ENCODE data around the gene ARHGEF9.

ARHGEF9 gene

GRCh38 chrX:63635750-63636149, 149.3 kb downstream of the ARHGEF9 start (continued):
- TF ChIP-seq ZFP3 (CRISPR knock-in tag; IDR thresholded peaks at IDR 0.05) (no peak), CSDC2 (CRISPR knock-in tag; IDR thresholded peaks at IDR 0.05) (no peak), GLIS3 (CRISPR knock-in tag; IDR thresholded peaks at IDR 0.05) (no peak), ZNF565 (CRISPR knock-in tag; conservative IDR thresholded peaks at IDR 0.05; ENCODE audit: low read depth) (no peak)
- TF ChIP-seq, protein P1, sequence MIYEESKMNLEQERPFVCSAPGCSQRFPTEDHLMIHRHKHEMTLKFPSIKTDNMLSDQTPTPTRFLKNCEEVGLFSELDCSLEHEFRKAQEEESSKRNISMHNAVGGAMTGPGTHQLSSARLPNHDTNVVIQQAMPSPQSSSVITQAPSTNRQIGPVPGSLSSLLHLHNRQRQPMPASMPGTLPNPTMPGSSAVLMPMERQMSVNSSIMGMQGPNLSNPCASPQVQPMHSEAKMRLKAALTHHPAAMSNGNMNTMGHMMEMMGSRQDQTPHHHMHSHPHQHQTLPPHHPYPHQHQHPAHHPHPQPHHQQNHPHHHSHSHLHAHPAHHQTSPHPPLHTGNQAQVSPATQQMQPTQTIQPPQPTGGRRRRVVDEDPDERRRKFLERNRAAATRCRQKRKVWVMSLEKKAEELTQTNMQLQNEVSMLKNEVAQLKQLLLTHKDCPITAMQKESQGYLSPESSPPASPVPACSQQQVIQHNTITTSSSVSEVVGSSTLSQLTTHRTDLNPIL (CRISPR knock-in tag; IDR thresholded peaks at IDR 0.05; ENCODE audit: low read depth) = no peak
- TF ChIP-seq, protein P2, sequence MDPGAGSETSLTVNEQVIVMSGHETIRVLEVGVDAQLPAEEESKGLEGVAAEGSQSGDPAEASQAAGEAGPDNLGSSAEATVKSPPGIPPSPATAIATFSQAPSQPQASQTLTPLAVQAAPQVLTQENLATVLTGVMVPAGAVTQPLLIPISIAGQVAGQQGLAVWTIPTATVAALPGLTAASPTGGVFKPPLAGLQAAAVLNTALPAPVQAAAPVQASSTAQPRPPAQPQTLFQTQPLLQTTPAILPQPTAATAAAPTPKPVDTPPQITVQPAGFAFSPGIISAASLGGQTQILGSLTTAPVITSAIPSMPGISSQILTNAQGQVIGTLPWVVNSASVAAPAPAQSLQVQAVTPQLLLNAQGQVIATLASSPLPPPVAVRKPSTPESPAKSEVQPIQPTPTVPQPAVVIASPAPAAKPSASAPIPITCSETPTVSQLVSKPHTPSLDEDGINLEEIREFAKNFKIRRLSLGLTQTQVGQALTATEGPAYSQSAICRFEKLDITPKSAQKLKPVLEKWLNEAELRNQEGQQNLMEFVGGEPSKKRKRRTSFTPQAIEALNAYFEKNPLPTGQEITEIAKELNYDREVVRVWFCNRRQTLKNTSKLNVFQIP (CRISPR knock-in tag; IDR thresholded peaks at IDR 0.05; ENCODE audit: borderline replicate concordance, low read depth) = no peak

- no peak for ATAC-seq
Observed at GRCh38 chrX:63613531-63614028, 171.4 kb downstream of the ARHGEF9 start.

GRCh38 chrX:63585936-63586335, 199.1 kb downstream of the ARHGEF9 start:
- no peak for ATAC-seq
- TF ChIP-seq ZFP30 (CRISPR knock-in tag; IDR thresholded peaks at IDR 0.05) (no peak), ZNF8 (CRISPR knock-in tag; IDR thresholded peaks at IDR 0.05) (no peak), GLIS3 (CRISPR knock-in tag; IDR thresholded peaks at IDR 0.05) (no peak)

More at GRCh38 chrX:63613531-63614028, 171.4 kb downstream of the ARHGEF9 start:
- no peak for TF ChIP-seq ZFP30 (CRISPR knock-in tag; IDR thresholded peaks at IDR 0.05)
- TF ChIP-seq CSDC2 (CRISPR knock-in tag; IDR thresholded peaks at IDR 0.05) = no peak
- TF ChIP-seq ARNTL (CRISPR knock-in tag; IDR thresholded peaks at IDR 0.05; ENCODE audit: borderline replicate concordance, low read depth) = no peak
- no peak for TF ChIP-seq ZC3H10 (CRISPR knock-in tag; IDR thresholded peaks at IDR 0.05)
- no peak for TF ChIP-seq ZNF70 (CRISPR knock-in tag; IDR thresholded peaks at IDR 0.05)
- TF ChIP-seq ZNF8 (CRISPR knock-in tag; IDR thresholded peaks at IDR 0.05) = no peak
- no peak for TF ChIP-seq TOX (CRISPR knock-in tag; IDR thresholded peaks at IDR 0.05; ENCODE audit: borderline replicate concordance)
- TF ChIP-seq ISL1 (CRISPR knock-in tag; IDR thresholded peaks at IDR 0.05) = no peak

Measured in SK-N-SH treated with all-trans-retinoic acid at 6 μM for 48 hours (cell line).